ENCODE measurements around the gene MORF4L1. TPM values are rescaled to one million over a fixed set of nuclear protein-coding genes. Genes with fewer than 3 reads are reported as not detected.

The MORF4L1 gene
- total RNA-seq, 1 experiment from 2014 or later, result 503 TPM

DNA sequence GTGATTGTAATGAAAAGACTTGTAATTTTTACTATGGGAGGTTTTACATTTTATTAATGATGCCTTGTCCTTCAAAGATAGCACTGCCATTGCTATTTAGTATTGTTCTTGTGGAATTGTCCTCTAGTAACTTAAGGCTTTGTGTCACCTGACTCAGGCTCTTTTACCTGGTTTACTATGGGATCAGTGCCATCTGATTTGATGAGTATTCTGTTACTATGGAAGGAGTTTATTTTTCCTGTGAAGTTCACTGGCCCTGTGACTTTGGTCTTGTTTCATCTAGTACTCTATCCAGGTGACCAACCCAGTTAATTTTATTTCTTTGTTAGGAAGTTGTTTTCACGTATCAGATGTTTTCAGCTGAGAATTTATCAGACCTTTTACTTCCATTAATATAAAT is 9.0 kb downstream of the MORF4L1 start (continued):
- TF ChIP-seq, protein P1, sequence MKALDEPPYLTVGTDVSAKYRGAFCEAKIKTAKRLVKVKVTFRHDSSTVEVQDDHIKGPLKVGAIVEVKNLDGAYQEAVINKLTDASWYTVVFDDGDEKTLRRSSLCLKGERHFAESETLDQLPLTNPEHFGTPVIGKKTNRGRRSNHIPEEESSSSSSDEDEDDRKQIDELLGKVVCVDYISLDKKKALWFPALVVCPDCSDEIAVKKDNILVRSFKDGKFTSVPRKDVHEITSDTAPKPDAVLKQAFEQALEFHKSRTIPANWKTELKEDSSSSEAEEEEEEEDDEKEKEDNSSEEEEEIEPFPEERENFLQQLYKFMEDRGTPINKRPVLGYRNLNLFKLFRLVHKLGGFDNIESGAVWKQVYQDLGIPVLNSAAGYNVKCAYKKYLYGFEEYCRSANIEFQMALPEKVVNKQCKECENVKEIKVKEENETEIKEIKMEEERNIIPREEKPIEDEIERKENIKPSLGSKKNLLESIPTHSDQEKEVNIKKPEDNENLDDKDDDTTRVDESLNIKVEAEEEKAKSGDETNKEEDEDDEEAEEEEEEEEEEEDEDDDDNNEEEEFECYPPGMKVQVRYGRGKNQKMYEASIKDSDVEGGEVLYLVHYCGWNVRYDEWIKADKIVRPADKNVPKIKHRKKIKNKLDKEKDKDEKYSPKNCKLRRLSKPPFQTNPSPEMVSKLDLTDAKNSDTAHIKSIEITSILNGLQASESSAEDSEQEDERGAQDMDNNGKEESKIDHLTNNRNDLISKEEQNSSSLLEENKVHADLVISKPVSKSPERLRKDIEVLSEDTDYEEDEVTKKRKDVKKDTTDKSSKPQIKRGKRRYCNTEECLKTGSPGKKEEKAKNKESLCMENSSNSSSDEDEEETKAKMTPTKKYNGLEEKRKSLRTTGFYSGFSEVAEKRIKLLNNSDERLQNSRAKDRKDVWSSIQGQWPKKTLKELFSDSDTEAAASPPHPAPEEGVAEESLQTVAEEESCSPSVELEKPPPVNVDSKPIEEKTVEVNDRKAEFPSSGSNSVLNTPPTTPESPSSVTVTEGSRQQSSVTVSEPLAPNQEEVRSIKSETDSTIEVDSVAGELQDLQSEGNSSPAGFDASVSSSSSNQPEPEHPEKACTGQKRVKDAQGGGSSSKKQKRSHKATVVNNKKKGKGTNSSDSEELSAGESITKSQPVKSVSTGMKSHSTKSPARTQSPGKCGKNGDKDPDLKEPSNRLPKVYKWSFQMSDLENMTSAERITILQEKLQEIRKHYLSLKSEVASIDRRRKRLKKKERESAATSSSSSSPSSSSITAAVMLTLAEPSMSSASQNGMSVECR (CRISPR knock-in tag; IDR thresholded peaks at IDR 0.05; ENCODE audit: borderline replicate concordance), result no peak
- TF ChIP-seq, protein P2, sequence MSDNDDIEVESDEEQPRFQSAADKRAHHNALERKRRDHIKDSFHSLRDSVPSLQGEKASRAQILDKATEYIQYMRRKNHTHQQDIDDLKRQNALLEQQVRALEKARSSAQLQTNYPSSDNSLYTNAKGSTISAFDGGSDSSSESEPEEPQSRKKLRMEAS (CRISPR knock-in tag; IDR thresholded peaks at IDR 0.05), result no peak

DNA sequence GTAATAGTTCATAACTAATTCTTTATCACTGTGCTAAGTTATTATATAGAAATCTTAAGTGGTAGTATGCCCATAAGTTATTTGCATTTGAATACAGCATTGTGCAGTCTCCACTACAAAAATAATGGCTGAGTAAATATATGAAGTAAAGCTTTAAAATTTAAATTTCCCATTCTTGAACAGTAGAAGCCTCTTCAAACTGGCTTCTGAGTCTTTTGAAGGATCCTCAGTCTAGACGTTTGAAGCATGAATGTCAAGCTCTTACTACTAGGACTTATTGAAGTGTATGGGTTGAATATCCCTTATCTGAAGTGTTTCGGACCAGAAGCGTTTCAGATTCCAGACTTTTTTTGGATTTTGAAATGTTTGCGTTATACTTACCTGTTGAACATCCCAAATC is 16.3 kb downstream of the MORF4L1 start:
- H3K4me3 Mint-ChIP-seq, result no peak overlapping the region
- ChIA-PET CTCF (no interaction called here), POLR2A (no interaction called here)
- H3K36me3 Mint-ChIP-seq, result peaks cover 88% of the 10 kb centered on the region
- H3K27me3 Mint-ChIP-seq (ENCODE audit: low read depth), result no peaks in the 10 kb centered on the region
- DNase-seq (ENCODE audit: low spot score), result no peak
- no peaks in the 10 kb centered on the region for H3K9me3 Mint-ChIP-seq
- no peak for ATAC-seq
- peaks cover 6% of the 10 kb centered on the region; the same call in 1 of the 2 replicates for H3K4me1 Mint-ChIP-seq
- H3K27ac Mint-ChIP-seq, result 0 out of 2 replicates have a peak overlapping the region, but pooled peaks have one; percentile 11
- TF ChIP-seq, protein P3, sequence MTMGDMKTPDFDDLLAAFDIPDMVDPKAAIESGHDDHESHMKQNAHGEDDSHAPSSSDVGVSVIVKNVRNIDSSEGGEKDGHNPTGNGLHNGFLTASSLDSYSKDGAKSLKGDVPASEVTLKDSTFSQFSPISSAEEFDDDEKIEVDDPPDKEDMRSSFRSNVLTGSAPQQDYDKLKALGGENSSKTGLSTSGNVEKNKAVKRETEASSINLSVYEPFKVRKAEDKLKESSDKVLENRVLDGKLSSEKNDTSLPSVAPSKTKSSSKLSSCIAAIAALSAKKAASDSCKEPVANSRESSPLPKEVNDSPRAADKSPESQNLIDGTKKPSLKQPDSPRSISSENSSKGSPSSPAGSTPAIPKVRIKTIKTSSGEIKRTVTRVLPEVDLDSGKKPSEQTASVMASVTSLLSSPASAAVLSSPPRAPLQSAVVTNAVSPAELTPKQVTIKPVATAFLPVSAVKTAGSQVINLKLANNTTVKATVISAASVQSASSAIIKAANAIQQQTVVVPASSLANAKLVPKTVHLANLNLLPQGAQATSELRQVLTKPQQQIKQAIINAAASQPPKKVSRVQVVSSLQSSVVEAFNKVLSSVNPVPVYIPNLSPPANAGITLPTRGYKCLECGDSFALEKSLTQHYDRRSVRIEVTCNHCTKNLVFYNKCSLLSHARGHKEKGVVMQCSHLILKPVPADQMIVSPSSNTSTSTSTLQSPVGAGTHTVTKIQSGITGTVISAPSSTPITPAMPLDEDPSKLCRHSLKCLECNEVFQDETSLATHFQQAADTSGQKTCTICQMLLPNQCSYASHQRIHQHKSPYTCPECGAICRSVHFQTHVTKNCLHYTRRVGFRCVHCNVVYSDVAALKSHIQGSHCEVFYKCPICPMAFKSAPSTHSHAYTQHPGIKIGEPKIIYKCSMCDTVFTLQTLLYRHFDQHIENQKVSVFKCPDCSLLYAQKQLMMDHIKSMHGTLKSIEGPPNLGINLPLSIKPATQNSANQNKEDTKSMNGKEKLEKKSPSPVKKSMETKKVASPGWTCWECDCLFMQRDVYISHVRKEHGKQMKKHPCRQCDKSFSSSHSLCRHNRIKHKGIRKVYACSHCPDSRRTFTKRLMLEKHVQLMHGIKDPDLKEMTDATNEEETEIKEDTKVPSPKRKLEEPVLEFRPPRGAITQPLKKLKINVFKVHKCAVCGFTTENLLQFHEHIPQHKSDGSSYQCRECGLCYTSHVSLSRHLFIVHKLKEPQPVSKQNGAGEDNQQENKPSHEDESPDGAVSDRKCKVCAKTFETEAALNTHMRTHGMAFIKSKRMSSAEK (CRISPR knock-in tag; IDR thresholded peaks at IDR 0.05; ENCODE audit: borderline replicate concordance), result no peak
- TF ChIP-seq, protein P4, sequence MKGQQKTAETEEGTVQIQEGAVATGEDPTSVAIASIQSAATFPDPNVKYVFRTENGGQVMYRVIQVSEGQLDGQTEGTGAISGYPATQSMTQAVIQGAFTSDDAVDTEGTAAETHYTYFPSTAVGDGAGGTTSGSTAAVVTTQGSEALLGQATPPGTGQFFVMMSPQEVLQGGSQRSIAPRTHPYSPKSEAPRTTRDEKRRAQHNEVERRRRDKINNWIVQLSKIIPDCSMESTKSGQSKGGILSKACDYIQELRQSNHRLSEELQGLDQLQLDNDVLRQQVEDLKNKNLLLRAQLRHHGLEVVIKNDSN (CRISPR knock-in tag; IDR thresholded peaks at IDR 0.05), result no peak
- TF ChIP-seq, protein P5, sequence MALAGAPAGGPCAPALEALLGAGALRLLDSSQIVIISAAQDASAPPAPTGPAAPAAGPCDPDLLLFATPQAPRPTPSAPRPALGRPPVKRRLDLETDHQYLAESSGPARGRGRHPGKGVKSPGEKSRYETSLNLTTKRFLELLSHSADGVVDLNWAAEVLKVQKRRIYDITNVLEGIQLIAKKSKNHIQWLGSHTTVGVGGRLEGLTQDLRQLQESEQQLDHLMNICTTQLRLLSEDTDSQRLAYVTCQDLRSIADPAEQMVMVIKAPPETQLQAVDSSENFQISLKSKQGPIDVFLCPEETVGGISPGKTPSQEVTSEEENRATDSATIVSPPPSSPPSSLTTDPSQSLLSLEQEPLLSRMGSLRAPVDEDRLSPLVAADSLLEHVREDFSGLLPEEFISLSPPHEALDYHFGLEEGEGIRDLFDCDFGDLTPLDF (CRISPR knock-in tag; IDR thresholded peaks at IDR 0.05), result no peak
- TF ChIP-seq, protein P6, sequence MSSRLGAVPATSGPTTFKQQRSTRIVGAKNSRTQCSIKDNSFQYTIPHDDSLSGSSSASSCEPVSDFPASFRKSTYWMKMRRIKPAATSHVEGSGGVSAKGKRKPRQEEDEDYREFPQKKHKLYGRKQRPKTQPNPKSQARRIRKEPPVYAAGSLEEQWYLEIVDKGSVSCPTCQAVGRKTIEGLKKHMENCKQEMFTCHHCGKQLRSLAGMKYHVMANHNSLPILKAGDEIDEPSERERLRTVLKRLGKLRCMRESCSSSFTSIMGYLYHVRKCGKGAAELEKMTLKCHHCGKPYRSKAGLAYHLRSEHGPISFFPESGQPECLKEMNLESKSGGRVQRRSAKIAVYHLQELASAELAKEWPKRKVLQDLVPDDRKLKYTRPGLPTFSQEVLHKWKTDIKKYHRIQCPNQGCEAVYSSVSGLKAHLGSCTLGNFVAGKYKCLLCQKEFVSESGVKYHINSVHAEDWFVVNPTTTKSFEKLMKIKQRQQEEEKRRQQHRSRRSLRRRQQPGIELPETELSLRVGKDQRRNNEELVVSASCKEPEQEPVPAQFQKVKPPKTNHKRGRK (CRISPR knock-in tag; IDR thresholded peaks at IDR 0.05; ENCODE audit: borderline replicate concordance), result no peak
- no peak for TF ChIP-seq FOXJ3 (CRISPR knock-in tag; IDR thresholded peaks at IDR 0.05; ENCODE audit: borderline replicate concordance)
- no peak for TF ChIP-seq GTF2I (CRISPR knock-in tag; conservative IDR thresholded peaks at IDR 0.05)
- no peak for TF ChIP-seq NR3C1 (CRISPR knock-in tag; conservative IDR thresholded peaks at IDR 0.05; ENCODE audit: low read depth)
- TF ChIP-seq PRRX2 (CRISPR knock-in tag; IDR thresholded peaks at IDR 0.05), result no peak
- TF ChIP-seq HMGA2 (CRISPR knock-in tag; IDR thresholded peaks at IDR 0.05), result no peak
- no peak for TF ChIP-seq ESRRA (CRISPR knock-in tag; IDR thresholded peaks at IDR 0.05; ENCODE audit: borderline replicate concordance)
- TF ChIP-seq ZNF138 (CRISPR knock-in tag; conservative IDR thresholded peaks at IDR 0.05), result no peak
- TF ChIP-seq, protein P7, sequence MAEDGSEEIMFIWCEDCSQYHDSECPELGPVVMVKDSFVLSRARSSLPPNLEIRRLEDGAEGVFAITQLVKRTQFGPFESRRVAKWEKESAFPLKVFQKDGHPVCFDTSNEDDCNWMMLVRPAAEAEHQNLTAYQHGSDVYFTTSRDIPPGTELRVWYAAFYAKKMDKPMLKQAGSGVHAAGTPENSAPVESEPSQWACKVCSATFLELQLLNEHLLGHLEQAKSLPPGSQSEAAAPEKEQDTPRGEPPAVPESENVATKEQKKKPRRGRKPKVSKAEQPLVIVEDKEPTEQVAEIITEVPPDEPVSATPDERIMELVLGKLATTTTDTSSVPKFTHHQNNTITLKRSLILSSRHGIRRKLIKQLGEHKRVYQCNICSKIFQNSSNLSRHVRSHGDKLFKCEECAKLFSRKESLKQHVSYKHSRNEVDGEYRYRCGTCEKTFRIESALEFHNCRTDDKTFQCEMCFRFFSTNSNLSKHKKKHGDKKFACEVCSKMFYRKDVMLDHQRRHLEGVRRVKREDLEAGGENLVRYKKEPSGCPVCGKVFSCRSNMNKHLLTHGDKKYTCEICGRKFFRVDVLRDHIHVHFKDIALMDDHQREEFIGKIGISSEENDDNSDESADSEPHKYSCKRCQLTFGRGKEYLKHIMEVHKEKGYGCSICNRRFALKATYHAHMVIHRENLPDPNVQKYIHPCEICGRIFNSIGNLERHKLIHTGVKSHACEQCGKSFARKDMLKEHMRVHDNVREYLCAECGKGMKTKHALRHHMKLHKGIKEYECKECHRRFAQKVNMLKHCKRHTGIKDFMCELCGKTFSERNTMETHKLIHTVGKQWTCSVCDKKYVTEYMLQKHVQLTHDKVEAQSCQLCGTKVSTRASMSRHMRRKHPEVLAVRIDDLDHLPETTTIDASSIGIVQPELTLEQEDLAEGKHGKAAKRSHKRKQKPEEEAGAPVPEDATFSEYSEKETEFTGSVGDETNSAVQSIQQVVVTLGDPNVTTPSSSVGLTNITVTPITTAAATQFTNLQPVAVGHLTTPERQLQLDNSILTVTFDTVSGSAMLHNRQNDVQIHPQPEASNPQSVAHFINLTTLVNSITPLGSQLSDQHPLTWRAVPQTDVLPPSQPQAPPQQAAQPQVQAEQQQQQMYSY (CRISPR knock-in tag; IDR thresholded peaks at IDR 0.05), result no peak
- no peak for TF ChIP-seq NFYB (CRISPR knock-in tag; conservative IDR thresholded peaks at IDR 0.05; ENCODE audit: low read depth)
- no peak for TF ChIP-seq JUN (CRISPR knock-in tag; IDR thresholded peaks at IDR 0.05)
- no peak for TF ChIP-seq ZNF317 (CRISPR knock-in tag; IDR thresholded peaks at IDR 0.05; ENCODE audit: borderline replicate concordance, low read depth)
- TF ChIP-seq, protein P8, sequence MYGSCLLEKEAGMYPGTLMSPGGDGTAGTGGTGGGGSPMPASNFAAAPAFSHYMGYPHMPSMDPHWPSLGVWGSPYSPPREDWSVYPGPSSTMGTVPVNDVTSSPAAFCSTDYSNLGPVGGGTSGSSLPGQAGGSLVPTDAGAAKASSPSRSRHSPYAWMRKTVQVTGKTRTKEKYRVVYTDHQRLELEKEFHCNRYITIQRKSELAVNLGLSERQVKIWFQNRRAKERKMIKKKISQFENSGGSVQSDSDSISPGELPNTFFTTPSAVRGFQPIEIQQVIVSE (CRISPR knock-in tag; IDR thresholded peaks at IDR 0.05; ENCODE audit: borderline replicate concordance), result no peak
